Hepatic stellate cell (primary cell): ENCODE data around the gene INPP4A.

Source experiments
- DNase-seq: peaks from one replicate; pipeline ENCODE4 v3.0.0; 2011; ENCODE audit warnings: low spot score

Gene INPP4A

GRCh38 chr2:98436734-98437133 lies 7.9 kb upstream of the INPP4A start:
- DNase-seq: no peak

GRCh38 chr2:98438190-98439133 lies 6.2 kb upstream of the INPP4A start:
- DNase-seq: no peak

GRCh38 chr2:98441706-98442450 lies 2.8 kb upstream of the INPP4A start:
- DNase-seq: no peak

GRCh38 chr2:98442488-98442887 lies 2.2 kb upstream of the INPP4A start:
- DNase-seq: no peak

- no peak for DNase-seq
These were observed 572 bp downstream of the INPP4A start for GRCh38 chr2:98445177-98445682.

- no peak for DNase-seq
These were observed 1.3 kb downstream of the INPP4A start for GRCh38 chr2:98445683-98446581.

- no peak for DNase-seq
These were observed 2.2 kb downstream of the INPP4A start for GRCh38 chr2:98446850-98447249.

- DNase-seq: no peak
These were observed 3.9 kb downstream of the INPP4A start for GRCh38 chr2:98448441-98449145.

GRCh38 chr2:98452396-98453027 lies 7.9 kb downstream of the INPP4A start:
- DNase-seq: no peak

- no peak for DNase-seq
These were observed 8.4 kb downstream of the INPP4A start for GRCh38 chr2:98453083-98453482.

GRCh38 chr2:98453531-98453930 lies 8.9 kb downstream of the INPP4A start:
- no peak for DNase-seq

- no peak for DNase-seq
These were observed 9.4 kb downstream of the INPP4A start for GRCh38 chr2:98454073-98454472.

- no peak for DNase-seq
These were observed 10.0 kb downstream of the INPP4A start for GRCh38 chr2:98454500-98455235.

- peak; percentile 59 for DNase-seq
These were observed 10.9 kb downstream of the INPP4A start for GRCh38 chr2:98455494-98455976.

GRCh38 chr2:98457045-98457696 lies 12.5 kb downstream of the INPP4A start:
- DNase-seq: peak; percentile 76

GRCh38 chr2:98458207-98458606 lies 13.5 kb downstream of the INPP4A start:
- DNase-seq: no peak

GRCh38 chr2:98458667-98459380 lies 14.2 kb downstream of the INPP4A start:
- DNase-seq: no peak

GRCh38 chr2:98459496-98460175 lies 15.0 kb downstream of the INPP4A start:
- no peak for DNase-seq
